HG03175 (cell line): ENCODE data around the gene HSPA4.
"Not testable (repeated sequence)": the region's sequence is repeated elsewhere in the genome, so short reads cannot be mapped to it uniquely, and the experiment has no call there.

Experiments used
- ATAC-seq: cut with Tn5 transposase; IDR thresholded peaks from one replicate; pipeline ENCODE4 v1.9.1; 2021; ENCODE audit warnings: mild to moderate bottlenecking, moderate library complexity; ENCODE audit not compliant: unreplicated experiment

The HSPA4 gene

GRCh38 chr5:133121611-133122150 lies 69.9 kb downstream of the HSPA4 start:
- ATAC-seq, result no peak

- ATAC-seq, result no peak
Measured at GRCh38 chr5:133122711-133123110, 70.9 kb downstream of the HSPA4 start.

GRCh38 chr5:133123297-133123696 lies 71.5 kb downstream of the HSPA4 start:
- ATAC-seq, result no peak

- ATAC-seq, result no peak
Measured at GRCh38 chr5:133124891-133125290, 73.1 kb downstream of the HSPA4 start.

GRCh38 chr5:133128066-133128465 lies 76.3 kb downstream of the HSPA4 start:
- ATAC-seq, result no peak

- ATAC-seq, result no peak
Measured at GRCh38 chr5:133129289-133129688, 77.5 kb downstream of the HSPA4 start.

- no peak for ATAC-seq
Measured at GRCh38 chr5:133129950-133130349, 78.1 kb downstream of the HSPA4 start.

GRCh38 chr5:133130387-133131118 lies 78.7 kb downstream of the HSPA4 start:
- no peak for ATAC-seq

GRCh38 chr5:133132717-133133116 lies 80.9 kb downstream of the HSPA4 start:
- no peak for ATAC-seq

GRCh38 chr5:133133241-133133640 lies 81.4 kb downstream of the HSPA4 start:
- ATAC-seq, result not testable (repeated sequence)

- not testable (repeated sequence) for ATAC-seq
Measured at GRCh38 chr5:133136890-133137289, 85.1 kb downstream of the HSPA4 start.

- no peak for ATAC-seq
Measured at GRCh38 chr5:133140311-133140710, 88.5 kb downstream of the HSPA4 start.

- ATAC-seq, result no peak
Measured at GRCh38 chr5:133141746-133142145, 89.9 kb downstream of the HSPA4 start.

GRCh38 chr5:133142782-133143181 lies 91.0 kb downstream of the HSPA4 start:
- no peak for ATAC-seq

GRCh38 chr5:133144245-133144981 lies 92.6 kb downstream of the HSPA4 start:
- ATAC-seq, result no peak

- ATAC-seq, result no peak
Measured at GRCh38 chr5:133145436-133146170, 93.8 kb downstream of the HSPA4 start.

- ATAC-seq, result no peak
Measured at GRCh38 chr5:133147411-133147810, 95.6 kb downstream of the HSPA4 start.

GRCh38 chr5:133147815-133148567 lies 96.2 kb downstream of the HSPA4 start:
- ATAC-seq, result no peak

- no peak for ATAC-seq
Measured at GRCh38 chr5:133149345-133149744, 97.5 kb downstream of the HSPA4 start.

- ATAC-seq, result no peak
Measured at GRCh38 chr5:133150909-133151544, 99.2 kb downstream of the HSPA4 start.
